IMR-90 (cell line): ENCODE data around the gene COL24A1. TPM values are rescaled to one million over a fixed set of nuclear protein-coding genes. Genes with fewer than 3 reads are reported as not detected.

Experiments used
- ATAC-seq: fragments of 200-7000 bp; cut with Tn5 transposase; 2 replicates; pipeline ENCODE4 v1.9.1; 2020; ENCODE audit warnings: low read depth, mild to moderate bottlenecking, moderate library complexity
- BruUV-seq: library from RNA; stranded (reverse); fragments of 400-500 nt; replicated peaks from 2 replicates; lab custom pipeline; 2021; lab: Mats Ljungman, UMichigan
- CTCF ChIA-PET: fragments of 300-600 bp; formaldehyde crosslinking; extraction: SDS; loops from one replicate; lab custom pipeline; 2021; ENCODE audit warnings: antibody characterized with exemption; lab: Yijun Ruan, JAX
- POLR2A ChIA-PET: fragments of 300-600 bp; sonication (Branson Sonifier 250); formaldehyde crosslinking; loops from one replicate; lab custom pipeline; 2022; ENCODE audit warnings: antibody characterized with exemption; ENCODE audit not compliant: unreplicated experiment; lab: Charles Lee
- DNase-seq: peaks from one replicate; pipeline ENCODE4 v3.0.0; 2013
- H2AFZ ChIP-seq: replicated peaks from 2 replicates; pipeline ENCODE3; 2013; ENCODE audit warnings: low read length, mild to moderate bottlenecking; ENCODE audit not compliant: poor library complexity
- H2AK5ac ChIP-seq: 2 replicates; pipeline ENCODE4 v1.6.1; 2013; ENCODE audit warnings: low read depth, low read length, inconsistent platforms
- H2AK9ac ChIP-seq: replicated peaks from 2 replicates; pipeline ENCODE3; 2013; ENCODE audit warnings: mild to moderate bottlenecking, low read depth, low read length, moderate library complexity; ENCODE audit not compliant: poor library complexity
- H2BK120ac ChIP-seq: 2 replicates; pipeline ENCODE4 v1.6.1; 2013; ENCODE audit warnings: low read depth, low read length, inconsistent platforms
- H2BK15ac ChIP-seq: 3 replicates; pipeline ENCODE4 v1.6.1; 2013; ENCODE audit warnings: low read depth, low read length, inconsistent platforms
- H2BK20ac ChIP-seq: 2 replicates; pipeline ENCODE4 v1.6.1; 2013; ENCODE audit warnings: low read depth, mild to moderate bottlenecking, inconsistent platforms, low read length, moderate library complexity
- H2BK5ac ChIP-seq: 2 replicates; pipeline ENCODE4 v1.6.1; 2013; ENCODE audit warnings: mild to moderate bottlenecking, low read depth, low read length, inconsistent platforms; ENCODE audit not compliant: poor library complexity, severe bottlenecking
- H3K14ac ChIP-seq: replicated peaks from 2 replicates; pipeline ENCODE4 v1.6.1; 2013; ENCODE audit warnings: low read depth, low read length, inconsistent platforms
- H3K18ac ChIP-seq: 2 replicates; pipeline ENCODE4 v1.6.1; 2013; ENCODE audit warnings: low read depth, low read length, control low read depth
- H3K23ac ChIP-seq: 2 replicates; pipeline ENCODE4 v1.6.1; 2013; ENCODE audit warnings: low read depth, low read length, inconsistent platforms
- H3K27ac ChIP-seq: 2 replicates; pipeline ENCODE4 v1.5.1; 2013; ENCODE audit warnings: mild to moderate bottlenecking, control low read depth, low read length; ENCODE audit not compliant: insufficient read depth
- H3K27me3 ChIP-seq: 2 replicates; pipeline ENCODE4 v1.6.1; 2013; ENCODE audit warnings: low read length; ENCODE audit not compliant: control insufficient read depth, insufficient read depth
- H3K36me3 ChIP-seq: 2 replicates; pipeline ENCODE4 v1.6.1; 2013; ENCODE audit warnings: low read length, mixed read lengths; ENCODE audit not compliant: control insufficient read depth, insufficient read depth
- H3K4ac ChIP-seq: 2 replicates; pipeline ENCODE4 v1.6.1; 2013; ENCODE audit warnings: low read depth, low read length, inconsistent platforms
- H3K4me1 ChIP-seq: 2 replicates; pipeline ENCODE4 v1.6.1; 2013; ENCODE audit warnings: low read length, mixed read lengths; ENCODE audit not compliant: control insufficient read depth, insufficient read depth
- H3K4me2 ChIP-seq: 2 replicates; pipeline ENCODE4 v1.6.1; 2013; ENCODE audit warnings: low read depth, mild to moderate bottlenecking, control low read depth, low read length, moderate library complexity
- H3K4me3 ChIP-seq: 2 replicates; pipeline ENCODE4 v1.5.1; 2013; ENCODE audit warnings: low read depth, mild to moderate bottlenecking, control low read depth, low read length, moderate library complexity; ENCODE audit not compliant: insufficient read depth
- H3K56ac ChIP-seq: 2 replicates; pipeline ENCODE4 v1.6.1; 2013; ENCODE audit warnings: low read length, inconsistent platforms; ENCODE audit not compliant: insufficient read depth; ENCODE audit errors: extremely low read depth
- H3K79me1 ChIP-seq, 2 experiments: 2 replicates each; pipeline ENCODE4 v1.6.1; 2013; ENCODE audit warnings: low read length in 2 of 2, inconsistent platforms in 1 of 2, low read depth in 1 of 2
- H3K9ac ChIP-seq: 2 replicates; pipeline ENCODE4 v1.6.1; 2013; ENCODE audit warnings: low read depth, low read length, control low read depth
- H3K9me1 ChIP-seq: 2 replicates; pipeline ENCODE4 v1.6.1; 2013; ENCODE audit warnings: low read length, inconsistent platforms; ENCODE audit not compliant: insufficient read depth
- H3K9me3 ChIP-seq: 2 replicates; pipeline ENCODE4 v1.6.1; 2013; ENCODE audit warnings: low read length; ENCODE audit not compliant: control insufficient read depth, insufficient read depth
- H4K20me1 ChIP-seq: 2 replicates; pipeline ENCODE4 v1.6.1; 2013; ENCODE audit warnings: low read length, inconsistent platforms; ENCODE audit not compliant: insufficient read depth
- H4K5ac ChIP-seq: 2 replicates; pipeline ENCODE4 v1.6.1; 2013; ENCODE audit warnings: mild to moderate bottlenecking, low read depth, low read length, control low read depth
- H4K8ac ChIP-seq, 2 experiments: 2 replicates each; pipeline ENCODE4 v1.6.1; 2013; ENCODE audit warnings: low read depth in 2 of 2, low read length in 2 of 2, control low read depth in 1 of 2, inconsistent platforms in 1 of 2
- H4K91ac ChIP-seq: 2 replicates; pipeline ENCODE4 v1.6.1; 2013; ENCODE audit warnings: low read depth, low read length, inconsistent platforms; ENCODE audit not compliant: insufficient read depth
- BHLHE40 ChIP-seq: fragments of 150-350 bp; IDR thresholded peaks from 2 replicates; pipeline ENCODE4 v1.6.1; 2016; ENCODE audit warnings: mild to moderate bottlenecking, low read depth, low read length
- CEBPB ChIP-seq: IDR thresholded peaks from 2 replicates; pipeline ENCODE4 v1.6.1; 2012; ENCODE audit warnings: low read depth, low read length, improper control_type of control experiment
- FOS ChIP-seq: fragments of 150-350 bp; IDR thresholded peaks from 2 replicates; pipeline ENCODE4 v1.6.1; 2016; ENCODE audit warnings: low read depth, low read length
- MAFK ChIP-seq: IDR thresholded peaks from 2 replicates; pipeline ENCODE4 v1.6.1; 2012; ENCODE audit warnings: low read depth, low read length, improper control_type of control experiment
- MAZ ChIP-seq: IDR thresholded peaks from 2 replicates; pipeline ENCODE4 v1.6.1; 2012; ENCODE audit warnings: low read depth, mild to moderate bottlenecking, low read length, improper control_type of control experiment, moderate library complexity, borderline replicate concordance
- RAD21 ChIP-seq: IDR thresholded peaks from 2 replicates; pipeline ENCODE4 v1.6.1; 2012; ENCODE audit warnings: low read length, improper control_type of control experiment
- RFX5 ChIP-seq: IDR thresholded peaks from 2 replicates; pipeline ENCODE4 v1.8.0; 2012; ENCODE audit warnings: low read depth, mild to moderate bottlenecking, low read length, moderate library complexity
- SMC3 ChIP-seq: fragments of 150-350 bp; IDR thresholded peaks from 2 replicates; pipeline ENCODE4 v1.6.1; 2016; ENCODE audit warnings: low read depth, mild to moderate bottlenecking, antibody characterized with exemption, low read length, moderate library complexity
- WGBS, 2 experiments: methylation state at CpG; one replicate each; pipeline versions ENCODE4 v1.1.5 to v1.1.7; 2013; ENCODE audit warnings: missing lambda C conversion rate in 2 of 2; ENCODE audit not compliant: insufficient read length in 1 of 2; ENCODE audit errors: extremely low coverage in 2 of 2; 5-methylcytosine and 5-hydroxymethylcytosine counted together
- dilution Hi-C: fragments of 300-500 bp; cut with HindIII; formaldehyde crosslinking; loops from one replicate; pipeline ENCODE4 v1.14.3; 2018; ENCODE audit warnings: low sequenced_read_pairs; ENCODE audit not compliant: unreplicated experiment
- in situ Hi-C: fragments of 300-500 bp; cut with MboI; formaldehyde crosslinking; loops from 3 replicates; pipeline ENCODE4 v1.14.3; 2019; ENCODE audit warnings: low sequenced_read_pairs, inconsistent platforms, mixed read lengths
- intact Hi-C: fragments of 100-400 bp; cut with micrococcal nuclease; formaldehyde crosslinking; loops from 2 replicates; pipeline ENCODE4 v1.10.0; 2022
- polyA plus RNA-seq, 3 experiments: library from polyadenylated mRNA; depleted of rRNA; stranded (reverse); fragments of >200 nt; gene quantifications; 2 replicates each; pipeline ENCODE4 v1.2.3, GENCODE V29; 2012; ENCODE audit warnings: low replicate concordance in 1 of 3
- total RNA-seq: library from RNA; depleted of rRNA; stranded (reverse); fragments of >200 nt; gene quantifications from 2 replicates; pipeline ENCODE4 v1.2.3, GENCODE V29; 2012
- TF ChIP-seq, protein P1 (sequence below): fragments of 150-350 bp; IDR thresholded peaks from 2 replicates; pipeline ENCODE4 v1.6.1; 2017; ENCODE audit warnings: mild to moderate bottlenecking, antibody characterized with exemption, low read length, low read depth
- TF ChIP-seq, protein P2 (sequence below): conservative IDR thresholded peaks from 2 replicates; pipeline ENCODE4 v1.5.1; 2012; ENCODE audit warnings: mild to moderate bottlenecking, low read depth, low read length, improper control_type of control experiment
- TF ChIP-seq, protein P3 (sequence below): fragments of 150-350 bp; IDR thresholded peaks from 2 replicates; pipeline ENCODE4 v1.6.1; 2016; ENCODE audit warnings: low read depth, mild to moderate bottlenecking, low read length, moderate library complexity, borderline replicate concordance

Gene COL24A1
- total and polyA plus RNA-seq, 2 of the 4 experiments (the other 2 are of a cell fraction), result 1.4 to 2.2 TPM

DNA sequence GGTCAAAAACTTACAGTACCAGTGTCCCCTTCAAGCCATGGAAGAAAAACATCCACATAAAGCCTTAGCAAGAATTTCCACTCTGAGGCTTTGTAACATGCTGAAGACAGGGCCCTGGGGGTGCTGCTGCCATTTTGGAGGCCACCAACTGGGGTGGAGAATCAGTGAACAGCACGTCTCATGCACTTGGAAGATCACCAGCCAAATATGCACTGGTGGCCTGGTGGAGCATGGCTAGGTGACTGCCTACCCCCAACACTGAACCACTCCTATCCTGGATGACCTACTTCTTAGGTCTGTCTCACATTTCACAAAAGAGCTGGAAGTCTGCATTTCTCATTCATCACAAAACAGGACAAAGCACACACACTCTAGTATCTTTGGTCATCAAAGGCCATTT lies 126.4 kb downstream of the COL24A1 start:
- no peaks in the 10 kb centered on the region for H3K4me1 ChIP-seq
- TF ChIP-seq RFX5 (no peak), BHLHE40 (no peak), SMC3 (no peak), RAD21 (no peak), MAZ (no peak), FOS (no peak), CEBPB (no peak), MAFK (no peak)
- TF ChIP-seq, protein P1, sequence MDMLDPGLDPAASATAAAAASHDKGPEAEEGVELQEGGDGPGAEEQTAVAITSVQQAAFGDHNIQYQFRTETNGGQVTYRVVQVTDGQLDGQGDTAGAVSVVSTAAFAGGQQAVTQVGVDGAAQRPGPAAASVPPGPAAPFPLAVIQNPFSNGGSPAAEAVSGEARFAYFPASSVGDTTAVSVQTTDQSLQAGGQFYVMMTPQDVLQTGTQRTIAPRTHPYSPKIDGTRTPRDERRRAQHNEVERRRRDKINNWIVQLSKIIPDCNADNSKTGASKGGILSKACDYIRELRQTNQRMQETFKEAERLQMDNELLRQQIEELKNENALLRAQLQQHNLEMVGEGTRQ, result no peak
- TF ChIP-seq, protein P2, sequence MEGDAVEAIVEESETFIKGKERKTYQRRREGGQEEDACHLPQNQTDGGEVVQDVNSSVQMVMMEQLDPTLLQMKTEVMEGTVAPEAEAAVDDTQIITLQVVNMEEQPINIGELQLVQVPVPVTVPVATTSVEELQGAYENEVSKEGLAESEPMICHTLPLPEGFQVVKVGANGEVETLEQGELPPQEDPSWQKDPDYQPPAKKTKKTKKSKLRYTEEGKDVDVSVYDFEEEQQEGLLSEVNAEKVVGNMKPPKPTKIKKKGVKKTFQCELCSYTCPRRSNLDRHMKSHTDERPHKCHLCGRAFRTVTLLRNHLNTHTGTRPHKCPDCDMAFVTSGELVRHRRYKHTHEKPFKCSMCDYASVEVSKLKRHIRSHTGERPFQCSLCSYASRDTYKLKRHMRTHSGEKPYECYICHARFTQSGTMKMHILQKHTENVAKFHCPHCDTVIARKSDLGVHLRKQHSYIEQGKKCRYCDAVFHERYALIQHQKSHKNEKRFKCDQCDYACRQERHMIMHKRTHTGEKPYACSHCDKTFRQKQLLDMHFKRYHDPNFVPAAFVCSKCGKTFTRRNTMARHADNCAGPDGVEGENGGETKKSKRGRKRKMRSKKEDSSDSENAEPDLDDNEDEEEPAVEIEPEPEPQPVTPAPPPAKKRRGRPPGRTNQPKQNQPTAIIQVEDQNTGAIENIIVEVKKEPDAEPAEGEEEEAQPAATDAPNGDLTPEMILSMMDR, result no peak
- TF ChIP-seq, protein P3, sequence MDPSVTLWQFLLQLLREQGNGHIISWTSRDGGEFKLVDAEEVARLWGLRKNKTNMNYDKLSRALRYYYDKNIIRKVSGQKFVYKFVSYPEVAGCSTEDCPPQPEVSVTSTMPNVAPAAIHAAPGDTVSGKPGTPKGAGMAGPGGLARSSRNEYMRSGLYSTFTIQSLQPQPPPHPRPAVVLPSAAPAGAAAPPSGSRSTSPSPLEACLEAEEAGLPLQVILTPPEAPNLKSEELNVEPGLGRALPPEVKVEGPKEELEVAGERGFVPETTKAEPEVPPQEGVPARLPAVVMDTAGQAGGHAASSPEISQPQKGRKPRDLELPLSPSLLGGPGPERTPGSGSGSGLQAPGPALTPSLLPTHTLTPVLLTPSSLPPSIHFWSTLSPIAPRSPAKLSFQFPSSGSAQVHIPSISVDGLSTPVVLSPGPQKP, result no peak
- DNase-seq (no peak), ATAC-seq (no peak)
- H2BK15ac ChIP-seq, result no peak overlapping the region
- no peak overlapping the region for H4K5ac ChIP-seq
- peaks cover 5% of the 10 kb centered on the region; the same call in 1 of the 2 replicates for H3K9me3 ChIP-seq
- CTCF ChIA-PET, result no interaction called here
- H2BK120ac ChIP-seq, result no peak overlapping the region
- BruUV-seq, result no TSS peak
- no peaks in the 10 kb centered on the region for H3K27me3 ChIP-seq
- no peak overlapping the region for H3K18ac ChIP-seq
- H3K9me1 ChIP-seq, result no peaks in the 10 kb centered on the region
- dilution Hi-C loops (no loop called here), in situ Hi-C loops (no loop called here), intact Hi-C loops (no loop called here)
- H3K79me1 ChIP-seq, result no peaks in the 10 kb centered on the region
- H3K4ac ChIP-seq, result no peak overlapping the region
- no peak overlapping the region for H2AK5ac ChIP-seq
- H3K23ac ChIP-seq, result no peak overlapping the region
- H2AK9ac ChIP-seq, result no peak overlapping the region
- no peaks in the 10 kb centered on the region for H3K36me3 ChIP-seq
- no peak overlapping the region for H4K8ac ChIP-seq
- no peak overlapping the region for H3K4me3 ChIP-seq
- no peak overlapping the region for H3K27ac ChIP-seq
- no peak overlapping the region for H2AFZ ChIP-seq
- no peak overlapping the region for H4K91ac ChIP-seq
- H3K4me2 ChIP-seq, result no peak overlapping the region
- no peak overlapping the region for H3K56ac ChIP-seq
- no peak overlapping the region for H3K9ac ChIP-seq
- H2BK20ac ChIP-seq, result no peak overlapping the region
- no peak overlapping the region for H2BK5ac ChIP-seq
- no CpG with 5 or more reads among the region's 1 CpG for WGBS, 2 experiments
- H3K14ac ChIP-seq, result no peak overlapping the region
- POLR2A ChIA-PET, result no interaction called here
- no peaks in the 10 kb centered on the region for H4K20me1 ChIP-seq
